ENCODE data around the gene CCDC184. TPM values are rescaled to one million over a fixed set of nuclear protein-coding genes. Genes with fewer than 3 reads are reported as not detected.

CCDC184 gene
- polyA plus RNA-seq, 3 donors, result 0.03 TPM; not detected in 2

DNA sequence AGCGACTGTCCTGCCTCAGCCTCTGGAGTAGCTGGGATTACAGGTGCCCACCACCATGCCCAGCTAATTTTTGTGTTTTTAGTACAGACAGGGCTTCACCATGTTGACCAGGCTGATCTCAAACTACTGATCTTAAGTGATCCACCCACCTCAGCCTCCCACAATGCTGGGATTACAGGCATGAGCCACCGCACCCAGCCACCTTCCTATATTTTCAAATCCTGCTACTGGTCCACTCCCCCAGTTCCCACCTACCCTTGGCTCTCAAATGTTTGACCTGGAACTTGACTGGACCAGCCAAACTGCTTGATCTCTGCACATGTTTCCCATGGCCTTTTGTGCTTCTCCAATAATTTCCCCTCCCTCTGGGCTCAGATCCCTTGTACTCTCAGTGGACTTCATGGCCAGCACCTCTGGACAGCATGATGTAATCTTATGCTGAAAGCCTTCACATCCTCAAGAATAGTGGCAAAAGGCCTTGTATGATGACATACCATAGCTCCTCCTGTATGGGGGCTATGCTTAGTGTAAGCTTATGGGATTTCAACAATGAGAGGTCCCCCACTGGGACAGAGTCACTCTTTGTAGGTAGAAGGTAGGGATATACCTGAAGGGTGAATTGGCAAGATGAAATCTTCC is 2.5 kb upstream of the CCDC184 start:
- WGBS (ENCODE audit: insufficient coverage), result 87% methylated on average over 1 of the region's 2 CpGs
- intact Hi-C loops (cut with micrococcal nuclease), result no loop called here

DNA sequence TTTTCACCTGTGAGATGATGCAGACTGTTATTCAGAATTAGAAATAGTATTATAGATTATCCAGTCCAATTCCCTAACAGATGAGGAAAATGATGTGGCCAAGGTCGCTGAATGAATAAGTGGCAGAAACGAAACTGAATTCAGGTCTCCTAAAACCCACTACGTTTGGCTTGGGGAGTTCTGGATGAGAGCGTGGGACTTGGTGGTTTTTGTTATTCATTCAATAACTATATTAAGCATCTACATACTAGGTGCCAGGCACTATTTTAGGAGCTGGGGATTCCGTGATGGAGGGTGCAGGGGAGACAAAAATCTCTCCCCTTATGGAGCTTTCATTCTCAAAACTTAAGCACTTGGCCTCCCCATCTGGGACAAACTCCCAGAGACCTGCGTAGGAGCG is 813 bp upstream of the CCDC184 start:
- H3K27me3 ChIP-seq (ENCODE audit: control insufficient read depth in 2 of 2, insufficient read depth in 2 of 2, low read length in 2 of 2), result peaks cover 44 to 62% of the 10 kb centered on the region in 2 donors
- peak overlapping the region; percentile 84 for H2AFZ ChIP-seq (ENCODE audit: insufficient read depth, low read depth, low read length, poor library complexity, severe bottlenecking)
- H3K4me3 Mint-ChIP-seq, result peak overlapping the region; percentile 95 to 97
- intact Hi-C loops (cut with micrococcal nuclease), result loop anchor here in 1 of 2 donors (1.0 kb wide), 1 partner anchor 9 kb away; no protein-coding TSS in a partner anchor
- peaks cover 18% of the 10 kb centered on the region for H3K4me1 Mint-ChIP-seq
- peaks cover 2 to 6% of the 10 kb centered on the region in 2 donors for H3K36me3 Mint-ChIP-seq
- TF ChIP-seq, protein P1, sequence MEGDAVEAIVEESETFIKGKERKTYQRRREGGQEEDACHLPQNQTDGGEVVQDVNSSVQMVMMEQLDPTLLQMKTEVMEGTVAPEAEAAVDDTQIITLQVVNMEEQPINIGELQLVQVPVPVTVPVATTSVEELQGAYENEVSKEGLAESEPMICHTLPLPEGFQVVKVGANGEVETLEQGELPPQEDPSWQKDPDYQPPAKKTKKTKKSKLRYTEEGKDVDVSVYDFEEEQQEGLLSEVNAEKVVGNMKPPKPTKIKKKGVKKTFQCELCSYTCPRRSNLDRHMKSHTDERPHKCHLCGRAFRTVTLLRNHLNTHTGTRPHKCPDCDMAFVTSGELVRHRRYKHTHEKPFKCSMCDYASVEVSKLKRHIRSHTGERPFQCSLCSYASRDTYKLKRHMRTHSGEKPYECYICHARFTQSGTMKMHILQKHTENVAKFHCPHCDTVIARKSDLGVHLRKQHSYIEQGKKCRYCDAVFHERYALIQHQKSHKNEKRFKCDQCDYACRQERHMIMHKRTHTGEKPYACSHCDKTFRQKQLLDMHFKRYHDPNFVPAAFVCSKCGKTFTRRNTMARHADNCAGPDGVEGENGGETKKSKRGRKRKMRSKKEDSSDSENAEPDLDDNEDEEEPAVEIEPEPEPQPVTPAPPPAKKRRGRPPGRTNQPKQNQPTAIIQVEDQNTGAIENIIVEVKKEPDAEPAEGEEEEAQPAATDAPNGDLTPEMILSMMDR (IDR thresholded peaks at IDR 0.05), result no peak
- no peak overlapping the region for H3K27ac Mint-ChIP-seq
- H3K79me2 ChIP-seq (ENCODE audit: insufficient read depth, low read length), result no peaks in the 10 kb centered on the region
- H3K4me1 ChIP-seq (ENCODE audit: control insufficient read depth in 1 of 2, insufficient read depth in 2 of 2, low read length in 2 of 2), result peaks cover 17 to 22% of the 10 kb centered on the region in 2 donors
- no CpG with 5 or more reads among the region's 7 CpGs for whole genome bisulfite sequencing (ENCODE audit: insufficient coverage)
- no peak overlapping the region for H3K27ac ChIP-seq (ENCODE audit: low read depth in 1 of 2, low read length in 2 of 2)
- no peaks in the 10 kb centered on the region for H4K20me1 ChIP-seq (ENCODE audit: insufficient read depth, low read length)
- H3K36me3 ChIP-seq (replicated peaks in 1 of 2; ENCODE audit: control insufficient read depth in 1 of 2, insufficient read depth in 2 of 2, low read length in 2 of 2), result no peaks in the 10 kb centered on the region
- H3K4me3 ChIP-seq (replicated peaks in 1 of 3; ENCODE audit: low read depth in 2 of 3, low read length in 3 of 3), result peak overlapping the region; percentile 66 to 89 (median 69)
- peaks cover 0 to 11% (median 4%) of the 10 kb centered on the region in 7 donors for H3K9me3 Mint-ChIP-seq
- DNase-seq, result no peak
- H3K27me3 Mint-ChIP-seq (ENCODE audit: low read depth in 3 of 3), result peaks cover 55 to 65% (median 57%) of the 10 kb centered on the region in 3 donors
- H3K4me2 ChIP-seq (replicated peaks; ENCODE audit: extremely low read depth, low read length, poor library complexity, severe bottlenecking), result peak overlapping the region; percentile 76
- peaks cover 0 to 4% of the 10 kb centered on the region in 2 donors for H3K9me3 ChIP-seq (replicated peaks in 1 of 2; ENCODE audit: control insufficient read depth in 1 of 2, insufficient read depth in 1 of 2, low read length in 2 of 2)
- H3K9ac ChIP-seq (ENCODE audit: insufficient read depth, low read length, poor library complexity, severe bottlenecking), result peak overlapping the region; percentile 44

More for the DNA sequence above, 2.5 kb upstream of the CCDC184 start:
- peaks cover 17 to 22% of the 10 kb centered on the region in 2 donors for H3K4me1 ChIP-seq (ENCODE audit: control insufficient read depth in 1 of 2, insufficient read depth in 2 of 2, low read length in 2 of 2)
- H3K9ac ChIP-seq (ENCODE audit: insufficient read depth, low read length, poor library complexity, severe bottlenecking), result no peak overlapping the region
- H3K4me3 ChIP-seq (replicated peaks in 1 of 3; ENCODE audit: low read depth in 2 of 3, low read length in 3 of 3), result no peak overlapping the region
- peaks cover 43 to 64% of the 10 kb centered on the region in 2 donors for H3K27me3 ChIP-seq (ENCODE audit: control insufficient read depth in 2 of 2, insufficient read depth in 2 of 2, low read length in 2 of 2)
- Mint-ChIP-seq H3K9me3 (peaks cover 0 to 11% (median 4%) of the 10 kb centered on the region in 7 donors), H3K4me3 (peak overlapping the region in 1 of 2 donors; percentile 62), H3K27ac (no peak overlapping the region), H3K4me1 (peaks cover 19% of the 10 kb centered on the region), H3K27me3 (ENCODE audit: low read depth in 3 of 3) (peaks cover 45 to 62% (median 52%) of the 10 kb centered on the region in 3 donors), H3K36me3 (peaks cover 2 to 6% of the 10 kb centered on the region in 2 donors)
- TF ChIP-seq, protein P1 (IDR thresholded peaks at IDR 0.05), result no peak
- no peak for DNase-seq
- no peaks in the 10 kb centered on the region for H3K79me2 ChIP-seq (ENCODE audit: insufficient read depth, low read length)
- no peak overlapping the region for H3K27ac ChIP-seq (ENCODE audit: low read depth in 1 of 2, low read length in 2 of 2)
- no peak overlapping the region for H2AFZ ChIP-seq (ENCODE audit: insufficient read depth, low read depth, low read length, poor library complexity, severe bottlenecking)
- no peaks in the 10 kb centered on the region for H3K36me3 ChIP-seq (replicated peaks in 1 of 2; ENCODE audit: control insufficient read depth in 1 of 2, insufficient read depth in 2 of 2, low read length in 2 of 2)
- H4K20me1 ChIP-seq (ENCODE audit: insufficient read depth, low read length), result no peaks in the 10 kb centered on the region
- peaks cover 0 to 4% of the 10 kb centered on the region in 2 donors for H3K9me3 ChIP-seq (replicated peaks in 1 of 2; ENCODE audit: control insufficient read depth in 1 of 2, insufficient read depth in 1 of 2, low read length in 2 of 2)
- no peak overlapping the region for H3K4me2 ChIP-seq (replicated peaks; ENCODE audit: extremely low read depth, low read length, poor library complexity, severe bottlenecking)
